ENCODE measurements around the gene CNOT10. TPM values are rescaled to one million over a fixed set of nuclear protein-coding genes. Genes with fewer than 3 reads are reported as not detected.
A peak's percentile ranks its signal among the peaks of the same experiment; 100 is the strongest.
"Not testable (repeated sequence)": the region's sequence is repeated elsewhere in the genome, so short reads cannot be mapped to it uniquely, and the experiment has no call there.

CNOT10 gene
- polyA plus RNA-seq, 4 donors, result 37.3 to 67.5 (median 51.2) TPM

GRCh38 chr3:32743934-32744333 lies 58.9 kb downstream of the CNOT10 start:
- DNase-seq (ENCODE audit: low read depth in 4 of 4, low spot score in 2 of 4), result peak in 2 of 4 donors; percentile 13

GRCh38 chr3:32751377-32751776 lies 66.4 kb downstream of the CNOT10 start:
- DNase-seq (ENCODE audit: low read depth in 4 of 4, low spot score in 2 of 4), result no peak

GRCh38 chr3:32755761-32756160 lies 70.8 kb downstream of the CNOT10 start:
- no peak for DNase-seq (ENCODE audit: low read depth in 4 of 4, low spot score in 2 of 4)

- no peak for DNase-seq (ENCODE audit: low read depth in 4 of 4, low spot score in 2 of 4)
Observed at GRCh38 chr3:32757618-32758374, 72.8 kb downstream of the CNOT10 start.

GRCh38 chr3:32758375-32758753 lies 73.4 kb downstream of the CNOT10 start:
- no peak for DNase-seq (ENCODE audit: low read depth in 4 of 4, low spot score in 2 of 4)

- no peak for DNase-seq (ENCODE audit: low read depth in 4 of 4, low spot score in 2 of 4)
Observed at GRCh38 chr3:32759342-32759741, 74.4 kb downstream of the CNOT10 start.

- no peak for DNase-seq (ENCODE audit: low read depth in 4 of 4, low spot score in 2 of 4)
Observed at GRCh38 chr3:32764481-32764880, 79.5 kb downstream of the CNOT10 start.

- no peak for DNase-seq (ENCODE audit: low read depth in 4 of 4, low spot score in 2 of 4)
Observed at GRCh38 chr3:32778389-32778788, 93.4 kb downstream of the CNOT10 start.

- DNase-seq (ENCODE audit: low read depth in 4 of 4, low spot score in 2 of 4), result no peak
Observed at GRCh38 chr3:32780071-32780734, 95.2 kb downstream of the CNOT10 start.

- peak in 3 of 4 donors; percentile 39 to 50 (median 45) for DNase-seq (ENCODE audit: low read depth in 4 of 4, low spot score in 2 of 4)
Observed at GRCh38 chr3:32780735-32781210, 95.8 kb downstream of the CNOT10 start.

GRCh38 chr3:32781211-32781968 lies 96.4 kb downstream of the CNOT10 start:
- DNase-seq (ENCODE audit: low read depth in 4 of 4, low spot score in 2 of 4), result peak; percentile 63 to 65 (median 64)

GRCh38 chr3:32781969-32782270 lies 96.9 kb downstream of the CNOT10 start:
- DNase-seq (ENCODE audit: low read depth in 4 of 4, low spot score in 2 of 4), result not testable (repeated sequence)

GRCh38 chr3:32782407-32782806 lies 97.4 kb downstream of the CNOT10 start:
- no peak for DNase-seq (ENCODE audit: low read depth in 4 of 4, low spot score in 2 of 4)

- DNase-seq (ENCODE audit: low read depth in 4 of 4, low spot score in 2 of 4), result no peak
Observed at GRCh38 chr3:32791833-32792232, 106.8 kb downstream of the CNOT10 start.

GRCh38 chr3:32794487-32795308 lies 109.7 kb downstream of the CNOT10 start:
- DNase-seq (ENCODE audit: low read depth in 4 of 4, low spot score in 2 of 4), result no peak

GRCh38 chr3:32796384-32796950 lies 111.5 kb downstream of the CNOT10 start:
- DNase-seq (ENCODE audit: low read depth in 4 of 4, low spot score in 2 of 4), result not testable (repeated sequence)

GRCh38 chr3:32797776-32798175 lies 112.8 kb downstream of the CNOT10 start:
- DNase-seq (ENCODE audit: low read depth in 4 of 4, low spot score in 2 of 4), result no peak

- DNase-seq (ENCODE audit: low read depth in 4 of 4, low spot score in 2 of 4), result not testable (repeated sequence)
Observed at GRCh38 chr3:32801440-32801839, 116.5 kb downstream of the CNOT10 start.

- peak in 1 of 4 donors; percentile 44 for DNase-seq (ENCODE audit: low read depth in 4 of 4, low spot score in 2 of 4)
Observed at GRCh38 chr3:32813180-32813579, 128.2 kb downstream of the CNOT10 start.

GRCh38 chr3:32814361-32814760 lies 129.4 kb downstream of the CNOT10 start:
- no peak for DNase-seq (ENCODE audit: low read depth in 4 of 4, low spot score in 2 of 4)
